ENCODE results near the gene CD58. TPM values are rescaled to one million over a fixed set of nuclear protein-coding genes. Genes with fewer than 3 reads are reported as not detected.

Gene CD58
- total and polyA plus RNA-seq, 2 of the 4 experiments (the other 2 are of a cell fraction) = 5.4 to 5.7 TPM

DNA sequence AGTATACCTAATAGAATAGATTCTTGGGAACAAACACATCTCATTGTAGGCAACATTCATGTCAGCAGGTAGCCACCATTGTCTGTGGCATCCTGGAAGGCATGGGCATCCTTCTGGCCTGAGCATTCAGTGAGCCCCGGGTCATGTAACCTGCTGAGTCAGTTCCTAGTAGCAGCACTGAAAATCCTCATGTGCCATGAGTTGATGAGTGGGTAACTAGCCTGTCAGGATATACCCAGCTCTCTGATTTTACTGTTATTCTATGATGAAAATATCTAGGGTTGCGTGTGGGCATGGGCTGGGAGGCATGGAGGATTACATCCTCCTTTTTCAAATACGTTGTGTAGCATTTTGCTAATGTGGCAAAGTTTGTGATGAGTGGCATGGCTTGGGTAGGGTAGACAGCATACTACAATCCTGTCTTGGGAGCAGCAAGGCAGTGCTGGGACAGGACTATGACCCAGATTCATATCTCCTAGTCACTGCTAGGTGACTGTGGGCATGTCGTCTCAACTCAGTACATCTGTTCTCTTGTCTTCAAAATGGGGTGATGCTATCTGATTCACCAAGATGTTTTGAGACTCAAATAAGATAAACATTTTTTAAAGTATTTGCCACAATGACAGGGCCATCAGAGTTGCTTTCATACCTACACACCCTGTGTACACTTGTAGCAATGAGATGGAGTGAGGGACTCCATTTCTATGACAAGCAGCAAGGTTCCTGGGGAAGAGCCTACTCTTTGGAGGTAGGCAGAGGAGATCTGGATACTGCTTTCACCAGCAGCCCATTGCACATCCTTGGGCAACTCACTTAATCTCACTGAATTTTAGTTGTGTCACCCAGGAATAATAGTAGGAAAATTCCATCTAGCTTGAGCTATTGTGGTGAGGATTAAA is 62.5 kb downstream of the CD58 start (continued):
- no peak for TF ChIP-seq CHD1 (IDR thresholded peaks at IDR 0.05; ENCODE audit: low read depth, low read length)

DNA sequence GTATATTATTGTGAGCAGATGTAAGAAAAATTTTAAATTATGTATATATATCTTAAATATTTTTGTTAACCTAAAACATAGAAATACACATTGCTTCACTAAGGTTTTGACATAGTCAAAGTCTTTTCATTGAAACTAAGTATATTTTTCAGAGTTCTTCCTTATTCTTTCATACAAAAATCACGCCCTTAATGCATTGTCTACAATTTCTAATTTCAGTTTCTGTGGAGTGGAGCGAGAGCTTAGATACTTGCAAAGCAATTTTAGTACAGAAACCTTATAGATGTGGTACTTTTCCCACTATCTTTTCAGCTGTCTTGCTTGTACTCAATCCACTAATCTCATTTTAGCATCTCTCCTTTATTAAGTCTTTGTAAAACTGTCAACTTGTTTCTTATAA is 63.2 kb downstream of the CD58 start:
- Histone ChIP-seq H3K79me1 (ENCODE audit: low read depth in 1 of 2, low read length in 2 of 2) (no peaks in the 10 kb centered on the region), H3K4ac (ENCODE audit: low read depth, low read length) (no peak overlapping the region), H3K9me1 (ENCODE audit: insufficient read depth, low read length) (peaks cover 10% of the 10 kb centered on the region), H3K9ac (ENCODE audit: low read depth, low read length) (no peak overlapping the region), H3K23ac (ENCODE audit: low read depth, low read length) (no peak overlapping the region), H3K56ac (ENCODE audit: extremely low read depth, insufficient read depth, low read length) (no peak overlapping the region), H3K4me1 (ENCODE audit: control insufficient read depth, insufficient read depth, low read length) (peaks cover 7% of the 10 kb centered on the region), H4K8ac (ENCODE audit: low read depth in 2 of 2, low read length in 2 of 2) (no peak overlapping the region), H3K27me3 (ENCODE audit: control insufficient read depth, insufficient read depth, low read length) (no peaks in the 10 kb centered on the region), H3K27ac (ENCODE audit: insufficient read depth, low read length) (no peak overlapping the region), H2AK5ac (ENCODE audit: low read depth, low read length) (no peak overlapping the region), H2BK5ac (ENCODE audit: low read depth, low read length, poor library complexity, severe bottlenecking) (no peak overlapping the region), H3K36me3 (ENCODE audit: control insufficient read depth, insufficient read depth, low read length) (no peaks in the 10 kb centered on the region), H4K91ac (ENCODE audit: insufficient read depth, low read depth, low read length) (no peak overlapping the region), H2AFZ (replicated peaks; ENCODE audit: low read length, poor library complexity) (no peak overlapping the region), H2BK15ac (ENCODE audit: low read depth, low read length) (no peak overlapping the region), H3K14ac (replicated peaks; ENCODE audit: low read depth, low read length) (no peak overlapping the region), H3K9me3 (ENCODE audit: control insufficient read depth, insufficient read depth, low read length) (no peaks in the 10 kb centered on the region; the same call in 1 of the 2 replicates), H3K18ac (ENCODE audit: low read depth, low read length) (no peak overlapping the region), H4K5ac (ENCODE audit: low read depth, low read length) (no peak overlapping the region), H4K20me1 (ENCODE audit: insufficient read depth, low read length) (no peaks in the 10 kb centered on the region), H2BK20ac (ENCODE audit: low read depth, low read length) (no peak overlapping the region), H2AK9ac (replicated peaks; ENCODE audit: low read depth, low read length, poor library complexity) (no peak overlapping the region), H3K4me2 (ENCODE audit: low read depth, low read length) (no peak overlapping the region), H2BK120ac (ENCODE audit: low read depth, low read length) (no peak overlapping the region), H3K4me3 (ENCODE audit: insufficient read depth, low read depth, low read length) (no peak overlapping the region)
- ChIA-PET CTCF (interaction anchor here (2.6 kb wide), 1 partner anchor 9 kb away, joined by 9 read pairs; no protein-coding TSS in a partner anchor), POLR2A (ENCODE audit: unreplicated experiment) (no interaction called here)
- dilution Hi-C loops (cut with HindIII; ENCODE audit: low sequenced_read_pairs, unreplicated experiment) (no loop called here), in situ Hi-C loops (cut with MboI; ENCODE audit: low sequenced_read_pairs) (no loop called here), intact Hi-C loops (cut with micrococcal nuclease) (no loop called here)
- TF ChIP-seq RCOR1 (IDR thresholded peaks at IDR 0.05; ENCODE audit: insufficient replicate concordance, low read length) (no peak), FOS (IDR thresholded peaks at IDR 0.05; ENCODE audit: low read depth, low read length) (no peak), POLR2A (IDR thresholded peaks at IDR 0.05; ENCODE audit: low read depth, low read length) (no peak), SMC3 (IDR thresholded peaks at IDR 0.05; ENCODE audit: low read depth, low read length) (no peak), MAZ (IDR thresholded peaks at IDR 0.05; ENCODE audit: borderline replicate concordance, low read depth, low read length) (no peak)
- DNase-seq (no peak), ATAC-seq (ENCODE audit: low read depth) (no peak)
- no CpG with 5 or more reads among the region's 2 CpGs for WGBS, 2 experiments (ENCODE audit: extremely low coverage in 2 of 2, insufficient read length in 1 of 2)
- no TSS peak for BruUV-seq (replicated peaks)
